BE2C (cell line): ENCODE data around the gene LIN7B.

Experiments
- DNase-seq: peaks from one replicate; pipeline ENCODE4 v3.0.0-alpha.2; 2020
- H3K27me3 ChIP-seq: fragments of 250-450 bp; sonication (Bioruptor Pico); 2 replicates; pipeline ENCODE4 v1.5.1; 2020; ENCODE audit warnings: mild to moderate bottlenecking
- H3K36me3 ChIP-seq: fragments of 250-450 bp; sonication (Bioruptor Pico); 2 replicates; pipeline ENCODE4 v1.5.1; 2020; ENCODE audit warnings: mild to moderate bottlenecking
- H3K4me1 ChIP-seq: fragments of 250-450 bp; sonication (Bioruptor Pico); 2 replicates; pipeline ENCODE4 v1.5.1; 2020
- H3K4me3 ChIP-seq: 2 replicates; pipeline ENCODE4 v1.5.1; 2011; ENCODE audit warnings: low read depth, low read length
- H3K9me3 ChIP-seq: fragments of 250-450 bp; sonication (Bioruptor Pico); 2 replicates; pipeline ENCODE4 v1.5.1; 2020
- TF ChIP-seq, protein P1 (sequence below): IDR thresholded peaks from 2 replicates; pipeline ENCODE4 v1.5.1; 2012; ENCODE audit warnings: mild to moderate bottlenecking, low read depth, low read length

Gene LIN7B

DNA sequence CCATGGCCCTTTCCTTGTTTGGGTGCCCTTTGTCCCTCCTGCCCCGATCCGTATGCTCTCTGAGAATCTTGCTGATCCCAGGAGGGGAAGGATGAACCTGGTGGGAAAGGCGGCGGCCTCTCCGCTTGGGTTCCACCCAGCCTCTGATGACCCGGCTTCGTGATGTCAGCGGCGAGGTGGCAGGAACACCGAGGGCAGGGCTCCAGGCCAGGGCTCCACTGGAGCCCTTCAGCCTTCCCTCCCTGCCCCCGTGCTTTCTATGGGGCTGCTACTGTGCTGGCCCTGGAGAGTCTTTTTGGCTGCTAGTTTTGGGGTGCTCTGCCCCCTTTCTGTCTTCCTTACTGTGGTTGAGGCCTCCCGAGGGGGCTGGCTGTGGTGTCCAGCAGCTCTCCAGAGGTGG lies 11.9 kb upstream of the LIN7B start:
- no peaks in the 10 kb centered on the region for H3K27me3 ChIP-seq
- DNase-seq, result no peak
- no peaks in the 10 kb centered on the region for H3K9me3 ChIP-seq
- H3K4me3 ChIP-seq, result no peak overlapping the region
- peaks cover 20% of the 10 kb centered on the region for H3K4me1 ChIP-seq
- TF ChIP-seq, protein P1, sequence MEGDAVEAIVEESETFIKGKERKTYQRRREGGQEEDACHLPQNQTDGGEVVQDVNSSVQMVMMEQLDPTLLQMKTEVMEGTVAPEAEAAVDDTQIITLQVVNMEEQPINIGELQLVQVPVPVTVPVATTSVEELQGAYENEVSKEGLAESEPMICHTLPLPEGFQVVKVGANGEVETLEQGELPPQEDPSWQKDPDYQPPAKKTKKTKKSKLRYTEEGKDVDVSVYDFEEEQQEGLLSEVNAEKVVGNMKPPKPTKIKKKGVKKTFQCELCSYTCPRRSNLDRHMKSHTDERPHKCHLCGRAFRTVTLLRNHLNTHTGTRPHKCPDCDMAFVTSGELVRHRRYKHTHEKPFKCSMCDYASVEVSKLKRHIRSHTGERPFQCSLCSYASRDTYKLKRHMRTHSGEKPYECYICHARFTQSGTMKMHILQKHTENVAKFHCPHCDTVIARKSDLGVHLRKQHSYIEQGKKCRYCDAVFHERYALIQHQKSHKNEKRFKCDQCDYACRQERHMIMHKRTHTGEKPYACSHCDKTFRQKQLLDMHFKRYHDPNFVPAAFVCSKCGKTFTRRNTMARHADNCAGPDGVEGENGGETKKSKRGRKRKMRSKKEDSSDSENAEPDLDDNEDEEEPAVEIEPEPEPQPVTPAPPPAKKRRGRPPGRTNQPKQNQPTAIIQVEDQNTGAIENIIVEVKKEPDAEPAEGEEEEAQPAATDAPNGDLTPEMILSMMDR, result no peak
- H3K36me3 ChIP-seq, result peaks cover 90% of the 10 kb centered on the region

DNA sequence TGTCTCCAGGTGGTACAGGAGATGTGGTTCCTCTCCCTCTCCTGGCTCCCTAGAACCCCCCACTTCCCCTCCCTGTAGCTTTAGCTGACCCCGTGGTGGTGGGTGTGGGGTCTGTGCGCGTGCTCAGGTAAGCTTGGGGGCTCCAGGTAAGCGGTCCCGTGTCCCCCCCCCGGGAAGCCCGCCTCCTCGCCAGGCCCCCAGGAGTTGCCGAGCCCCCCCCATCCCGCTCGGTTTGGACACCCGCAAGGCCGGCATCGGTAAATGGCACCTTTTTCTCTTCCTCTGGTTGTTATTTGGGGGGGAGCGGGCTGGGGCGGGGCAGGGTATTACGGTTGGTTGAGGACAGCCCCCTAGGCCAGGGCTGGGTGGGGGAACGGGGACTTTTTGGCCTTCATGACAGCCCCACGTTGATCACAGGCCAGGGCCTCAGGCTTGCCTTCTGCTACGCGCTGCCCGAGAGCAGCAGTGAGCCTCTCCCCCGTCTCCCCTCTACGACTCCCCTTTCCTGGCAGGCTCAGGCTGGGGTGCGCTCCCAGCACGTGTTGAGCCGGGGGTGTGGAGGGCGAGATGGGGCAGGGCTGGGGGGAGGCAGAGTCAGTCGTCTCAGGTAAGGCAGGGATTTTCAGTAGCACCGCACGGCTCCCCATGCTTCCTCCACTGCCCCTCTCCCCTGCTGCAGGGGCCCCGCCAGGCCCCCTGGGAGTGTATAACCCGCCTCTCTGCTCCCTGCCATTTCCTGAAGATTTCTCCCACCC lies 10.7 kb upstream of the LIN7B start:
- Histone ChIP-seq H3K4me1 (peaks cover 20% of the 10 kb centered on the region), H3K36me3 (peaks cover 92% of the 10 kb centered on the region), H3K9me3 (no peaks in the 10 kb centered on the region), H3K4me3 (no peak overlapping the region), H3K27me3 (no peaks in the 10 kb centered on the region)
- TF ChIP-seq, protein P1, result no peak
- DNase-seq, result no peak

DNA sequence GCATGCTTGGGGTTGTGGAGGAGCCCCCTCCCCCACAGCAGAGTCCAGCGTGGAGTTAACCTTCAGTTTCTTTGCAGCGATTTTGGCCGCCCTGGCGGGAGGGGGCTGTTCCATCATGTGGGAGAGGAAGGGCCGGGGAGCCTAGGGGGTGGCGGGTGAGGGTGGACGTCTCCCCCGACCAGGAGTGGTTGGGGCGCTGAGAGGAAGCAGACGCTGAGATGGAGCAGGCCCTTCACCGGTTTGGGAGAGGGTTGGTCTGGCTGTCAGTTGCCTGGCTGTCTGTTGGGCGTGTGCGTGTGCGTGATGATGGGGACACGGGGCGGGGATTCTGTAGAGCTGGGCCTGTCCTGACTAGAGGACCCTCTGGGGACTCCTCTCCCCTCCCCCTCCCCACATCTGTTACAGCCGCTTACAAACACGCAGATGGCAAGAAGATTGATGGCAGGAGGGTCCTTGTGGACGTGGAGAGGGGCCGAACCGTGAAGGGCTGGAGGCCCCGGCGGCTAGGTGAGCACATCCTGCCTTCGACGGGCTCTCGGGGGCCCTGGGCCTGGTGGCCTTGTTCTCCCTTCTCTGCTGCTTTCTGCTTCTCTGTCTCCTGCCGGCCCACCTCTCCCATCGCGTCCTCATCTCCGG lies 9.8 kb upstream of the LIN7B start:
- H3K4me1 ChIP-seq, result peaks cover 20% of the 10 kb centered on the region
- H3K36me3 ChIP-seq, result peaks cover 92% of the 10 kb centered on the region
- no peak overlapping the region for H3K4me3 ChIP-seq
- peak; percentile 75 for DNase-seq
- no peaks in the 10 kb centered on the region for H3K9me3 ChIP-seq
- TF ChIP-seq, protein P1, result no peak
- H3K27me3 ChIP-seq, result no peaks in the 10 kb centered on the region

DNA sequence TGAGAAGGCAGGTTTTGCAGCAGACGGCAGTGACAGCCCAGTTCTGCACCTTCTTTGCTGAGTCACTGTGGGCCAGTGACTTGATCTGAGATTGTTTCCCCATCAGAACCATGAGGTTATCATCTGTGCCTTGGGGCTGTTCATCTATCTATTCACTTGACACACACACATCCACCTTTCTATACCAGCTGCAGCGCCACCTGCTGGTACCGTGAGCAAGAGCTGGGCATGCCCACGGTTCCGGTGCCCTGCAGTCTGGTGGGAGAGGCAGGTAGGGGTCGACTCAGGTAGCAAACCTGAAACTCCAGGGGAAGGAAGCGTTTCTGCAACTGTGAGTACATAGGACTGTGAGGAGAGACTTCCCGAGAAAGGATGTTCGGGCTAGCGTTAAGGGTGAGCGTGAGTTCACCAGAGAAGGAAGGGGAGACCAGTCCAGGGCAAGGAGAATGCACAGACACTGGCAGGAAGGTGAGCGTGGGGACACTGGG lies 7.5 kb upstream of the LIN7B start:
- Histone ChIP-seq H3K36me3 (peaks cover 83% of the 10 kb centered on the region), H3K4me1 (peaks cover 20% of the 10 kb centered on the region), H3K27me3 (no peaks in the 10 kb centered on the region), H3K9me3 (no peaks in the 10 kb centered on the region), H3K4me3 (no peak overlapping the region)
- peak; percentile 83 for DNase-seq
- TF ChIP-seq, protein P1, result peak; percentile 94

DNA sequence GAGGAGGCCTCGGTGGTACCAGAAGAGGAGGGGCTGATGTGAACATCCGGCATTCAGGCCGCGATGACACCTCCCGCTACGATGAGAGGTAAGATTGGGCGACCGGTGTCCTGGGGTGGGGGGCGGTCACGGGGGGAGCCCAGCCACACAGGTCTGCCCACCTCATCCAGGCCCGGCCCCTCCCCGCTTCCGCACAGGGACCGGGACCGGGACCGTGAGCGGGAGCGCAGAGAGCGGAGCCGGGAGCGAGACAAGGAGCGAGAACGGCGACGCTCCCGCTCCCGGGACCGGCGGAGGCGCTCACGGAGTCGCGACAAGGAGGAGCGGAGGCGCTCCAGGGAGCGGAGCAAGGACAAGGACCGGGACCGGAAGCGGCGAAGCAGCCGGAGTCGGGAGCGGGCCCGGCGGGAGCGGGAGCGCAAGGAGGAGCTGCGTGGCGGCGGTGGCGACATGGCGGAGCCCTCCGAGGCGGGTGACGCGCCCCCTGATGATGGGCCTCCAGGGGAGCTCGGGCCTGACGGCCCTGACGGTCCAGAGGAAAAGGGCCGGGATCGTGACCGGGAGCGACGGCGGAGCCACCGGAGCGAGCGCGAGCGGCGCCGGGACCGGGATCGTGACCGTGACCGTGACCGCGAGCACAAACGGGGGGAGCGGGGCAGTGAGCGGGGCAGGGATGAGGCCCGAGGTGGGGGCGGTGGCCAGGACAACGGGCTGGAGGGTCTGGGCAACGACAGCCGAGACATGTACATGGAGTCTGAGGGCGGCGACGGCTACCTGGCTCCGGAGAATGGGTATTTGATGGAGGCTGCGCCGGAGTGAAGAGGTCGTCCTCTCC lies 6.3 kb upstream of the LIN7B start:
- Histone ChIP-seq H3K9me3 (no peaks in the 10 kb centered on the region), H3K4me1 (peaks cover 20% of the 10 kb centered on the region), H3K27me3 (no peaks in the 10 kb centered on the region), H3K36me3 (peaks cover 75% of the 10 kb centered on the region), H3K4me3 (no peak overlapping the region)
- TF ChIP-seq, protein P1, result no peak
- DNase-seq, result no peak
